Fibroblast of skin of left biceps (primary cell): ENCODE results near the gene SLC17A7.

Experiments
- DNase-seq, 2 experiments: peaks; one replicate each; pipeline ENCODE4 v3.0.0-alpha.2; 2013; ENCODE audit warnings: low read depth in 2 of 2

Gene SLC17A7

GRCh38 chr19:49427855-49428546 lies 13.3 kb downstream of the SLC17A7 start:
- DNase-seq = no peak

GRCh38 chr19:49427339-49427738 lies 14.0 kb downstream of the SLC17A7 start:
- no peak for DNase-seq

- no peak for DNase-seq
Observed at GRCh38 chr19:49425922-49426592, 15.3 kb downstream of the SLC17A7 start.

GRCh38 chr19:49425178-49425577 lies 16.1 kb downstream of the SLC17A7 start, which contains the start of gene GFY:
GFY (plus strand) TSS chr19:49425388; CDS start chr19:49426431, 1,043 bp downstream.
- no peak for DNase-seq

- no peak for DNase-seq
Observed at GRCh38 chr19:49423985-49424303, 17.4 kb downstream of the SLC17A7 start.

GRCh38 chr19:49423071-49423984 lies 18.0 kb downstream of the SLC17A7 start, which contains the start of gene PTH2:
PTH2 (minus strand) TSS chr19:49423441; CDS start chr19:49423339, 102 bp downstream.
- no peak for DNase-seq

GRCh38 chr19:49422407-49423070 lies 18.8 kb downstream of the SLC17A7 start:
- DNase-seq = no peak

- DNase-seq = no peak
Observed at GRCh38 chr19:49421878-49422202, 19.5 kb downstream of the SLC17A7 start.

- no peak for DNase-seq
Observed at GRCh38 chr19:49421039-49421877, 20.1 kb downstream of the SLC17A7 start.

GRCh38 chr19:49420227-49420626 lies 21.1 kb downstream of the SLC17A7 start:
- no peak for DNase-seq

- no peak for DNase-seq
Observed at GRCh38 chr19:49419173-49419572, 22.2 kb downstream of the SLC17A7 start.

- no peak for DNase-seq
Observed at GRCh38 chr19:49418511-49418910, 22.8 kb downstream of the SLC17A7 start.

GRCh38 chr19:49417088-49417487 lies 24.2 kb downstream of the SLC17A7 start:
- DNase-seq = no peak

- DNase-seq = no peak
Observed at GRCh38 chr19:49415810-49416200, 25.5 kb downstream of the SLC17A7 start.

GRCh38 chr19:49415102-49415809 lies 26.1 kb downstream of the SLC17A7 start:
- no peak for DNase-seq

GRCh38 chr19:49414256-49414655 lies 27.1 kb downstream of the SLC17A7 start:
- no peak for DNase-seq

GRCh38 chr19:49413348-49413747 lies 28.0 kb downstream of the SLC17A7 start:
- no peak for DNase-seq

GRCh38 chr19:49411681-49412326 lies 29.5 kb downstream of the SLC17A7 start:
- DNase-seq = no peak

GRCh38 chr19:49409441-49410029 lies 31.8 kb downstream of the SLC17A7 start:
- DNase-seq = no peak
